Cardiac fibroblast (primary cell): ENCODE results near the gene MIX23.

Experiments used
- DNase-seq, 2 donors: peaks; one replicate each; pipeline versions ENCODE4 v3.0.0 to v3.0.0-alpha.2; 2010; ENCODE audit warnings: low read depth in 2 of 2
- H3K4me3 ChIP-seq, 2 donors: replicated peaks in 1 of 2; 1 replicate in 1 of 2; 2 replicates in 1 of 2; pipeline ENCODE4 v1.5.1; 2011; ENCODE audit warnings: low read depth in 2 of 2, low read length in 2 of 2, mild to moderate bottlenecking in 2 of 2, moderate library complexity in 1 of 2
- CTCF ChIP-seq: IDR thresholded peaks from one replicate; pipeline ENCODE4 v1.5.1; 2011; ENCODE audit warnings: low read depth, mild to moderate bottlenecking, low read length, inconsistent platforms

The MIX23 gene

GRCh38 chr3:122365073-122365472 is 18.0 kb downstream of the MIX23 start:
- TF ChIP-seq CTCF, result no peak
- DNase-seq, result no peak
- no peak overlapping the region for H3K4me3 ChIP-seq

GRCh38 chr3:122364490-122364889 is 18.5 kb downstream of the MIX23 start:
- no peak for DNase-seq
- H3K4me3 ChIP-seq, result no peak overlapping the region
- TF ChIP-seq CTCF, result no peak

- no peak overlapping the region for H3K4me3 ChIP-seq
- no peak for TF ChIP-seq CTCF
- DNase-seq, result no peak
Measured at GRCh38 chr3:122362026-122362425, 21.0 kb downstream of the MIX23 start.

- DNase-seq, result no peak
- no peak for TF ChIP-seq CTCF
- H3K4me3 ChIP-seq, result no peak overlapping the region
Measured at GRCh38 chr3:122358703-122359032, 24.4 kb downstream of the MIX23 start.

- no peak overlapping the region for H3K4me3 ChIP-seq
- TF ChIP-seq CTCF, result no peak
- DNase-seq, result no peak
Measured at GRCh38 chr3:122357828-122358702, 25.0 kb downstream of the MIX23 start.

GRCh38 chr3:122356402-122356801 is 26.6 kb downstream of the MIX23 start:
- H3K4me3 ChIP-seq, result no peak overlapping the region
- peak; percentile 21 to 54 for DNase-seq
- TF ChIP-seq CTCF, result peak; percentile 47

- no peak for DNase-seq
- no peak overlapping the region for H3K4me3 ChIP-seq
- TF ChIP-seq CTCF, result no peak
Measured at GRCh38 chr3:122355612-122356011, 27.4 kb downstream of the MIX23 start.
